Measurements from ENCODE around the gene DMXL1. TPM values are rescaled to one million over a fixed set of nuclear protein-coding genes. Genes with fewer than 3 reads are reported as not detected.

The DMXL1 gene
- total RNA-seq, 2 experiments from 2014 or later: 28.4 to 29.1 TPM

GRCh38 chr5:119289438-119290044, 218.7 kb downstream of the DMXL1 start:
- peak overlapping the region; percentile 97 for H3K27ac Mint-ChIP-seq
- no peak for ATAC-seq (ENCODE audit: poor library complexity)
- H3K36me3 ChIP-seq (ENCODE audit: insufficient read depth, low read length): peaks cover 16% of the 10 kb centered on the region
- no peaks in the 10 kb centered on the region for H3K9me3 Mint-ChIP-seq
- H3K4me1 Mint-ChIP-seq (ENCODE audit: low read depth): peaks cover 89% of the 10 kb centered on the region
- H3K4me3 ChIP-seq (ENCODE audit: low read length): peak overlapping the region; percentile 28
- peak overlapping the region; percentile 76 for H3K4me3 Mint-ChIP-seq
- POLR2A ChIA-PET: interaction anchor here (0.7 to 9.2 kb wide), 17 partner anchors 11 to 219 kb away, joined by 3 to 90 read pairs (median 8); partner anchors contain the start of gene DMXL1
- peaks cover 69% of the 10 kb centered on the region for H3K36me3 Mint-ChIP-seq (ENCODE audit: low read depth)
- H3K27ac ChIP-seq (ENCODE audit: low read depth in 1 of 2, low read length in 2 of 2): peak overlapping the region; percentile 68 to 89
- H3K9me3 ChIP-seq (ENCODE audit: control insufficient read depth in 1 of 2, insufficient read depth in 1 of 2, low read length in 2 of 2): no peaks in the 10 kb centered on the region
- no peaks in the 10 kb centered on the region for H3K27me3 Mint-ChIP-seq
- peaks cover 48% of the 10 kb centered on the region for H3K4me1 ChIP-seq (ENCODE audit: insufficient read depth, low read length)
- no peak for DNase-seq
- CTCF ChIA-PET: interaction anchor here (0.9 to 3.3 kb wide), 7 partner anchors 8 to 302 kb away, joined by 3 to 13 read pairs (median 4); partner anchors contain the start of gene DTWD2
- no peak for TF ChIP-seq CTCF (IDR thresholded peaks at IDR 0.05)
- H3K27me3 ChIP-seq (ENCODE audit: control insufficient read depth in 1 of 2, insufficient read depth in 2 of 2, low read length in 2 of 2): no peaks in the 10 kb centered on the region
- intact Hi-C loops (cut with DNase I, micrococcal nuclease): no loop called here

GRCh38 chr5:119290161-119290569, 219.3 kb downstream of the DMXL1 start:
- peak overlapping the region; percentile 68 to 89 for H3K27ac ChIP-seq (ENCODE audit: low read depth in 1 of 2, low read length in 2 of 2)
- no peaks in the 10 kb centered on the region for H3K27me3 Mint-ChIP-seq
- H3K27ac Mint-ChIP-seq: peak overlapping the region; percentile 97
- intact Hi-C loops (cut with DNase I, micrococcal nuclease): no loop called here
- H3K9me3 ChIP-seq (ENCODE audit: control insufficient read depth in 1 of 2, insufficient read depth in 1 of 2, low read length in 2 of 2): no peaks in the 10 kb centered on the region
- peaks cover 16% of the 10 kb centered on the region for H3K36me3 ChIP-seq (ENCODE audit: insufficient read depth, low read length)
- H3K9me3 Mint-ChIP-seq: no peaks in the 10 kb centered on the region
- ChIA-PET CTCF (interaction anchor here (0.5 to 3.3 kb wide), 9 partner anchors 9 to 302 kb away, joined by 3 to 13 read pairs (median 4); partner anchors contain the start of gene DTWD2), POLR2A (interaction anchor here (0.6 to 9.2 kb wide), 21 partner anchors 9 to 219 kb away, joined by 3 to 90 read pairs (median 7); partner anchors contain the start of gene DMXL1)
- H3K4me3 Mint-ChIP-seq: peak overlapping the region; percentile 76
- peak overlapping the region; percentile 28 for H3K4me3 ChIP-seq (ENCODE audit: low read length)
- TF ChIP-seq CTCF (IDR thresholded peaks at IDR 0.05): no peak
- DNase-seq (peak in 4 of 14 experiments; percentile 23 to 69 (median 66)), ATAC-seq (ENCODE audit: poor library complexity) (peak; percentile 28)
- peaks cover 69% of the 10 kb centered on the region for H3K36me3 Mint-ChIP-seq (ENCODE audit: low read depth)
- no peaks in the 10 kb centered on the region for H3K27me3 ChIP-seq (ENCODE audit: control insufficient read depth in 1 of 2, insufficient read depth in 2 of 2, low read length in 2 of 2)
- peaks cover 83% of the 10 kb centered on the region for H3K4me1 Mint-ChIP-seq (ENCODE audit: low read depth)
- H3K4me1 ChIP-seq (ENCODE audit: insufficient read depth, low read length): peaks cover 42% of the 10 kb centered on the region

GRCh38 chr5:119290607-119291006, 219.7 kb downstream of the DMXL1 start:
- Histone ChIP-seq H3K36me3 (ENCODE audit: insufficient read depth, low read length) (peaks cover 16% of the 10 kb centered on the region), H3K4me3 (ENCODE audit: low read length) (no peak overlapping the region), H3K27me3 (ENCODE audit: control insufficient read depth in 1 of 2, insufficient read depth in 2 of 2, low read length in 2 of 2) (no peaks in the 10 kb centered on the region), H3K4me1 (ENCODE audit: insufficient read depth, low read length) (peaks cover 38% of the 10 kb centered on the region), H3K27ac (ENCODE audit: low read depth in 1 of 2, low read length in 2 of 2) (peak overlapping the region; percentile 68 to 89), H3K9me3 (ENCODE audit: control insufficient read depth in 1 of 2, insufficient read depth in 1 of 2, low read length in 2 of 2) (no peaks in the 10 kb centered on the region)
- ATAC-seq (ENCODE audit: poor library complexity) (no peak), DNase-seq (no peak)
- TF ChIP-seq CTCF (IDR thresholded peaks at IDR 0.05): no peak
- H3K9me3 Mint-ChIP-seq: no peaks in the 10 kb centered on the region
- H3K4me3 Mint-ChIP-seq: peak overlapping the region; percentile 76
- ChIA-PET POLR2A (interaction anchor here (0.6 to 9.2 kb wide), 21 partner anchors 9 to 220 kb away, joined by 3 to 90 read pairs (median 7); partner anchors contain the start of gene DMXL1), CTCF (interaction anchor here (0.5 to 3.3 kb wide), 9 partner anchors 9 to 303 kb away, joined by 3 to 13 read pairs (median 4); partner anchors contain the start of gene DTWD2)
- intact Hi-C loops (cut with DNase I, micrococcal nuclease): no loop called here
- peak overlapping the region; percentile 97 for H3K27ac Mint-ChIP-seq
- no peaks in the 10 kb centered on the region for H3K27me3 Mint-ChIP-seq
- H3K36me3 Mint-ChIP-seq (ENCODE audit: low read depth): peaks cover 65% of the 10 kb centered on the region
- peaks cover 78% of the 10 kb centered on the region for H3K4me1 Mint-ChIP-seq (ENCODE audit: low read depth)

All from CD4-positive, alpha-beta T cell (primary cell).